Bronchial epithelial cell (primary cell): ENCODE data around the gene DOCK1. TPM values are rescaled to one million over a fixed set of nuclear protein-coding genes. Genes with fewer than 3 reads are reported as not detected.

ENCODE experiments used
- DNase-seq: peaks from one replicate; pipeline ENCODE4 v3.0.0-alpha.2; 2010; ENCODE audit warnings: low read depth
- FAIRE-seq: peaks from 2 replicates; lab custom pipeline; 2011; peaks lifted over from hg19 to GRCh38; lab: Jason Lieb, UNC
- H3K27me3 ChIP-seq: 2 replicates; pipeline ENCODE4 v1.5.1; 2011; ENCODE audit warnings: low read length; ENCODE audit not compliant: control insufficient read depth, insufficient read depth
- H3K36me3 ChIP-seq: 2 replicates; pipeline ENCODE4 v1.5.1; 2011; ENCODE audit warnings: low read length; ENCODE audit not compliant: control insufficient read depth, insufficient read depth
- H3K4me3 ChIP-seq: 2 replicates; pipeline ENCODE4 v1.5.1; 2011; ENCODE audit warnings: mild to moderate bottlenecking, low read depth, low read length, control low read depth
- CTCF ChIP-seq: IDR thresholded peaks from 2 replicates; pipeline ENCODE4 v1.5.1; 2011; ENCODE audit warnings: mild to moderate bottlenecking, moderate library complexity, low read length, control low read depth, inconsistent platforms; ENCODE audit not compliant: insufficient read depth, severe bottlenecking
- total RNA-seq: library from RNA; depleted of rRNA; stranded (reverse); fragments of >200 nt; gene quantifications from 2 replicates; pipeline ENCODE4 v1.2.1, GENCODE V29; 2014

The DOCK1 gene
- total RNA-seq, 1 donor from 2014 or later: 173 TPM

DNA sequence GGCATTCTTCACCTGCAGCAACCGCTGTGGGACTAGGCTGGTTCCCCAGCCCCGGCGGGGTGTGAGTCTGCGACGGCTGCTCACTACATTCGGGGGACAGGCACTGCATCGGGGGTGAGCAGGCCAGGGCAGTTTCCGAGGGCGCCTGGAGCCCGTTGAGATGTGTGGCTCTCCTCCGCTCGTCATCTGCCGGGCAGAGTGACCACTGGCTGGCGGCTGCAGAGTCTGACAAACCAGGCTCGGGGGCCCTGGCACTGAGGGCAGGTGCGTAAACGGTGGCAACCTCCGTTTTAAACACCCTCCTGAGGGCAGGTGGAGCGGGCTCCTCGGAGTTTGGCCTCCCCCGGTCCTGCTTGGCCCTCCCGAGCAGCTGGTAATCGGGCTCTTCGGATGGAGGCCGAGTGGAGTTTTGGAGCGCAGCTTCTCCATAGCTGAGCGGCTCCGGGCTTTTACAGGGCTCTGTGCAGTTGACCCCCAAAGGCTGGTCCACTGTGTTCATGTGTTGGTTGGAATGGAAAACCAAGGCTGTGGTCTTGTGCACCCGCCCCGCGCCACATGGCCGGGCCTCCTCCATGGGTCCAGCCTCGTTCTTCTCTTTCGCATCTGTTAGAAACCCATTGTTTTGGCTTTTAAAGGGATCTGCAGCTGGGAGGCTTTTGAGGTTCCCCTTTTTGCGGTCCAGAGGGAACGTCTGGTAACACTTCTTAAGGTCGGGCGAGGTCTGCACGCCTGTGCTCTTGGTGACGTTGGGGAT, 270.3 kb downstream of the DOCK1 start:
- H3K27me3 ChIP-seq: no peaks in the 10 kb centered on the region
- peaks cover 2% of the 10 kb centered on the region for H3K36me3 ChIP-seq
- no peak overlapping the region for H3K4me3 ChIP-seq
- DNase-seq (no peak), FAIRE-seq (no peak)
- TF ChIP-seq CTCF: no peak

- no peak for DNase-seq
- Histone ChIP-seq H3K36me3 (peaks cover 2% of the 10 kb centered on the region), H3K4me3 (no peak overlapping the region), H3K27me3 (no peaks in the 10 kb centered on the region)
- FAIRE-seq: peak; percentile 50
- TF ChIP-seq CTCF: no peak
These were observed 271.4 kb downstream of the DOCK1 start for GRCh38 chr10:127176649-127177048.

DNA sequence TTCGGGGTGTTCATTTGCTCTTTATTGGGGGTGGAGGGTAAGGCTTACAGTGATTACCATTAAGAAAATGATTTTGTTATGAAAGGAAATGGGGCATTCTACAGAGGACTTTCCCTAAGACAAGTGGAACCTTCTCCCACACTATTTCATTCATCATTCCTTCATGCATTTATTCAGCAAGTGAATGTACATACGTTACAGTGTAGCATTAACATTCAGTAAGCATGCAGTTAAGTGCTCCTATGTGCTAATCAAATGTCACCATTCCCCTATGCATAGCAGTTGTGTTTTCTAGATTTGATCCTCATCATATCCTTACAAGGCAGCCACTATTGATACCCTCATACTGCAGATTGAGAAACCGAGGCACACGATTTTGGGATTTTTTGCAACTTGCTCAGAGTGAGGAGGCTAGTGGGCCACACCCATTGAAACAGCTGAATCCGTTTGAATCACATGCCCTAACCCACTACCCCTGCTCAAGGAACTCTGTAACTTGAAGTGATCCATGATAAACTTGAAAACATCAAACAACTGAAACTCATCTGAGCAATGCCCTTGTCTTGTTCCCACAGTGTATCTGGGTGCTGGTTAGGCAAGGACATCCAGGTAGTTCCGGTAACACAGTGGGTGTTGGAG, 274.5 kb downstream of the DOCK1 start:
- Histone ChIP-seq H3K27me3 (no peaks in the 10 kb centered on the region), H3K36me3 (peaks cover 2% of the 10 kb centered on the region), H3K4me3 (no peak overlapping the region)
- no peak for TF ChIP-seq CTCF
- DNase-seq (no peak), FAIRE-seq (no peak)

GRCh38 chr10:127182161-127182560, 276.9 kb downstream of the DOCK1 start:
- no peak overlapping the region for H3K4me3 ChIP-seq
- DNase-seq (no peak), FAIRE-seq (peak; percentile 62)
- peaks cover 2% of the 10 kb centered on the region for H3K36me3 ChIP-seq
- H3K27me3 ChIP-seq: no peaks in the 10 kb centered on the region
- no peak for TF ChIP-seq CTCF

- H3K27me3 ChIP-seq: no peaks in the 10 kb centered on the region
- H3K36me3 ChIP-seq: no peaks in the 10 kb centered on the region
- no peak for TF ChIP-seq CTCF
- H3K4me3 ChIP-seq: no peak overlapping the region
- FAIRE-seq (no peak), DNase-seq (no peak)
These were observed 279.4 kb downstream of the DOCK1 start for GRCh38 chr10:127184582-127184981.
